Putamen (tissue), 1 donor: Measurements from ENCODE around the gene NT5DC4.

Experiments
- DNase-seq: peaks from one replicate; pipeline ENCODE4 v3.0.0-alpha.2; 2016; ENCODE audit warnings: low spot score

The NT5DC4 gene

DNA sequence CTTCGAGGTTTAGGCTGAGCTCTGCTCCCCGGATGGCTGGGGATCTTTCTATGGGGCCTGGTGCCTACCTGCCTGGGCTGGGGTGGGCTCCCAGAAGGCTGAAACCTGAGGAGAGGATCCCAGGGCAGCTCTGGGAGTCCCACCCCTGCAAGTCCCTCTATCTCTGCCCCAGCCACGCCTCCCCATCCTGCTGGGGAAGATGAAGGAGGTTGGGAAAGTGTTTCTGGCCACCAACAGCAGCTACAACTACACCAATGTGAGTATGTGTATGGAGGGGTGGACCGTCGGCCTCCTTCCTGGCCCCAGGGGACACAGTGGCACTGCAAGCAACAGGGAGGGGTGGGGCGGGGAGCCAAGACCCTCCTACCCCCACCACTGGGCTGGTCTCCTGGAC, 2.7 kb downstream of the NT5DC4 start:
- no peak for DNase-seq

DNA sequence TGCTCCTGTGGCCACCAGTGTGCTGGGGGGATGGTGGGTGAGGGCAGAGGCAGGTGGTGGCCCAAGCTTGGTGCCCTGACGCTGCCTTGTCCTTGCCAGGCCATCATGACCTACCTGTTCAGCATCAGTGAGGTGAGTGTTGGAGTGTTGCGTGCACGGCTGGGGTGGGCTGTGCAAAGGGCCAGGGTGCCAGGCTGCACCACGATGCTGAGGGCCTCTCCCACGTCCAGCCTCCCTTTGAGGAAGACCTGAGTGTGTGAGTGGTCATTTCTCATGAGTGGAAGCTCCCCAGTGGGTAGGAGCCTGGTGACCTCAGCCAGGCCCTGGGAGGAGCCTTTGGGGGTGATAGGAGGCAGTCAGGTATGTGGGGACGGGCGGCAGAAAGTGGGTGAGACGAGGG, 3.2 kb downstream of the NT5DC4 start:
- no peak for DNase-seq

GRCh38 chr2:112724591-112725525, 4.0 kb downstream of the NT5DC4 start:
- no peak for DNase-seq

DNA sequence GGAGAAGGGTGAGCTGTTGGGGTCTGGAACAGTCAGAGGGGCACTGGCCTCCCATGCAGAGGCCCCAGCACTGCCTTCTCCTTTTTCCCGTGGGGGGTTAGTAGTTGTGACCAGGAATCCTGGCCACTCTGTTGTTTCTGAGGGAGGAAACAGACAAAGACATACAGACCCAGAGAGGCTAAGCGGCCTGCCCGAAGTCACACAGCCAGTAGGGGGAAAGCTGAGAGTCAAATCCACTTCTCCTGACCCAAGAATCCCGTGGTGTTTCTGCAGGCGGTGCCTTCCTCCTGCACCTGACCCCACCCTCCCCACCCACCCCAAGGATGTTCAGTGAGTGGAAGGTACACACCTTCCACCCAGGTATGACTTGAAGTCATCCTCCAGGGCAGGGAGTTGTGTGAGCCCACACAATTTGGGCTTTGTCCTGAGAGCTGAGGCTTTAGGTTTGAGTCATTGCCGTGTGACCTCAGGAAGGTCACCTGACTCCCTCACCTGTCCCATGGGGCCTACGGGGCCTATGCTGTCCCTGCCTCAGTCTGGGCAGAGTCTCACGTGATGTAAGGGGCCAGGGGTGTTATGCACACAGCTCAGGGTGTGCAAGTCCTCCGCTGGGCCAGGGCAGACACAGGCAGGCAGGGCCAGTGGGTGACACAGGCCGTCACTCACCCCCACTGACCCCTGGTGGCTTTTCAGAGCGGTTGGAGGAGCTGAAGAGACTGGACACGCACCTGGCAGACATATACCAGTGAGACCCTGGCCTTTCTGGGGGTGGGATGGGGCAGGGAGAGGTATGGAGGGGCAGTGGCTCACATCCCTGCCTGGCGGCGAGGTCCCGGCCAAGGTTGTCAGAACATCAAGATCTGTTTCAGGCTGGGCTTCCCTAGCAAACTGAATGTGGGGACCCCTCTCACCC, 5.0 kb downstream of the NT5DC4 start:
- no peak for DNase-seq

DNA sequence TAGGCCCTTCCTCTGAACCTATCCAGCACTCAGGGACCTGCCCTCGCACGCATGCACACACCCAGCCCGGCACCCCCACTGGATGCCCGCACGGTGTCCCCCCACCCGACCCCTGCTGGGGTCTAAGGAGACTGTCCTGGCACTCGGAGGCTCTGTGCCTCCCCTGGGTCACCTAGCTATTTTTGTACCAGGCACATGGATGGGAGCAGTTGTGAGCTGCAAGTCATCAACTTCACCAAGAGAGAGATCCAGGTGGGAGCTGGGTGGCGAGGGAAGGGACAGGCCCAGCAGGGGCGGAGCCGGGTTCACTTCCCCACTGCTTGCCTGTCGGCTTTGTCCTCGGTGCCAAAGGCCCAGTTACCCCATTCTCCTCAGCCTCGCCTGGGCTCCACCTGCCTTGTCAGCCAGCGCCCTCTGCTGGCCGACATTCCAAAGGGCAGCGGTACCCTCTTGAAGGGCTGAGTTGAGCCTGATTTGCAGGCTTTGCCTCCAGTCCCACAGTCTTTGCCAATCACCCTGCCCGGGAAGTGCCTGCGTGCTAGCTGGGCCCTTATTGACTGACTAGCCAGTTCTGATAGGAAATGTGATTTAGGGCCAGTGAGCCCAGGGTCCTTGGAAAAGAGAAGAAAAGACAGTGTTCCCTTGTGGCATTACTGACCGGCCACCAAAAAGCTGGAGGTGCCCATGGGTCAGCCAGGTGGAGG, 5.8 kb downstream of the NT5DC4 start:
- DNase-seq = peak; percentile 87

DNA sequence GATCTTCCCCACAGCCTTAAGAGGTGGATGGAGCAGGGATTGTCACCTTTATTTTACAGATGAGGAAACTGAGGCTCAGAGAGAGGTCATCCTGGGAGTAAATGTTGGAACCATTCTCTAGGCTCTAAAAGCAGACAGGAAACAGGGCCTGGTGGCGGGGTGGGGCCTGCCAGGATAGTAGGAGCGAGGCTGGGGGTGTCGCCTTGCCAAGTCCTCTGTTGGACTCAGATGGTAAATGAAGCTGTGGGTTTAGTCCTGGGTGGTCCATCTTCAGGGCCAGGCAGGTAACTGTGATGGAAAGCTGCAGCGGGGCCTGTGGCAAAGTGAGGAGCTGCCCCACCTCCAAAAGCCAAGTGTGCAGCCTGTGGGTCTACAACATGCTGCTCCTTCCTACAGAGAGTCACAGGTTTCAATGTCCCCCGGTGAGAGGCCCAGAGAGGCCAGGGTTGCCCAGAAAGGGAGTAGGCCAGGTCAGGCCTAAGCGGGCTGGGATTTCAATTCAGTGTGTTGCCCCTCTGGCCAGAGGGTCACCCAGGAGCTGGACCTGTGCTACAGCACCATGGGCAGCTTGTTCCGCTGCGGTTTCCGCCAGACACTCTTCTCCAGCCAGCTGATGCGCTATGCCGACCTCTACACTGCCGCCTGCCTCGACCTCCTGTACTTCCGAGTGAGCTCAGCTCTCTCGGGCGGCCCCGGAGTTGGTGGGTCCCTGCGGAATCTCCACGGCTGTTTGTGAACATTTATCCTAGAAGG, 6.6 kb downstream of the NT5DC4 start:
- DNase-seq = no peak

- no peak for DNase-seq
Measured at GRCh38 chr2:112728029-112728362, 7.2 kb downstream of the NT5DC4 start.

GRCh38 chr2:112728378-112729175, 7.8 kb downstream of the NT5DC4 start:
- no peak for DNase-seq

DNA sequence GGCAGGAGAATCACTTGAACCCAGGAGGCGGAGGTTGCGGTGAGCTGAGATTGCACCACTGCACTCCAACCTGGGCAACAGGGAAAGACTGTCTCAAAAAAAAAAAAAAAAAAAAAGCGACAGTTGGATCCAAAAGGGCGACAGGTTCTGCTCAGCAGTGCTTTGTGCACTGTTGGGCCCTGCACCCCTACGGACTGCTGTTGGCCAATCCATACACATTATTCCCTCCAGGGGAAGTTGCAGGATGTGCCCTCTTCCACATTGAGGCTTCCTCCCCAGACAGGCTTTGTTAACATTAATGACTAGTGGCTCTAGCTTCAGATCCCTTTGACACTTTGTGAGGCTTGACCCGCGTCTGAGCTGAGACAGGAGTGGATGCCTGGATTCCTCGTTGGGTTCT, 9.4 kb downstream of the NT5DC4 start:
- DNase-seq = no peak

- DNase-seq = no peak
Measured at GRCh38 chr2:112730791-112731190, 10.0 kb downstream of the NT5DC4 start.

- no peak for DNase-seq
Measured at GRCh38 chr2:112731479-112731878, 10.7 kb downstream of the NT5DC4 start.

- DNase-seq = no peak
Measured at GRCh38 chr2:112733456-112733855, 12.6 kb downstream of the NT5DC4 start.

- DNase-seq = no peak
Measured at GRCh38 chr2:112733871-112734270, 13.1 kb downstream of the NT5DC4 start.

- no peak for DNase-seq
Measured at GRCh38 chr2:112737542-112738232, 16.9 kb downstream of the NT5DC4 start.

DNA sequence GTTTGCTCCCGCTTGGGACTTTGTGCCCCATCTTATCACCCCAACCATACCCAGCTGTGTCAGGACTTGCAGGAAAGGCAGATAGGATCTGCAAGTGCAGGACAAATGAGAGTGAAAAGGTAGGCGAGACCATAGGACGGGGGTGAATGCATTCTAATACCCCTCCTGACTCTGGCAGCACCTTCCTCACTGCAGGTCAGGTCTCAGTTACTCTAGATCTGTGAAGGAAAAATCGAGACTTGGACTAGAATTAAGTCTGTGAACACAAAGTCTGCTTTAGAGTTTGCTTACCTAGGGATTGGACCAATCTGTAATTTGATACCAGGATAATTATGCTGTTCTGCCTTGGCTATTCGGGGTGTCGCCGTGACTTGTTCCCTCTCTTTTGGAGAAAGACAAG, 19.7 kb downstream of the NT5DC4 start:
- no peak for DNase-seq

GRCh38 chr2:112749755-112750559, 29.1 kb downstream of the NT5DC4 start:
- DNase-seq = peak; percentile 75

DNA sequence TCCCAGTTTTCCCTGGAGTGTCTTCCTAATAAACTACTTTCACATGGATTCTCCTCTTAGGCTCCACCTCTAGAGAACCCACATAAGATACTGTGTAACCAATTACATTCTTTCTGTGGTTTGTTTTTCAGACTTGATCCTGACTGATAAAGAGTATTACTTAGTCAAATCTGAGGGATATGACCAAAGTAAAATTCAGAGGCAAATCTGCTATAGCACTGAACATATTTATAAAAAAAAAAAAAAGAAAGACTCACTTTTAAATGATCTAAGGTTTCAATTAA, 29.7 kb downstream of the NT5DC4 start:
- DNase-seq = no peak

DNA sequence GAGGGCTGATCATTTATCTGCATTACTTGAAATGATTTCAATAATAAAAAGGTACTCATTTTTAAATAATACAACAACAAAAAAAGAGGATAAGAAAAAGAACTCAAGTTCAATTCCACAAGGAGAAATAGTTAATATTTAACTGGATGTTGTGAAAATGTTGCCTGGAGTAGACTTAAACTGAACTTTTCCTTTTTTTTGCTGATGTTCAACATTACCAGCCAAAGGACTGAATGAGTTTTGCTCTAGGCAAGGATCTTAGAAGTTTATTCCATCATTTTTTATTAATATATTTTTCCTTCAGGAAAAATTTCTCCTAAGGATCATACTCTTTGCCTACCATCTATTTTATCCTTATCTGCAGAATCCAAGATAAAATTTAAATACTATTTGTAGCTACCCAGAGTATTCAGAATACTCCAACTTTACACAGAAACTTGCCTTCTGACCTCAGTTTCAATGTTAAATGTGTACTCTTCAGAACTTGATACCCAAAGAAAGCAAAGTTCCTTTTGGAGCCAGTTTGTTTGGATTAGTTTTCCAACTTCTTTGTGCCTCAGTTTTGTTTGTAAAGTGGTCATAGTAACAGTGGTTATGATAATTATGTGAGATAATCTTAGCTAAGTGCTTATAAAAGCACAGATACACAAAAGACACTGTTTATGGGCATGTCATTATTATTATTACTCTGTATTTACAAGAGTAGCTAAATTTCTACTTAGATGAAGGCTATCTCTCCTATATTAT, 30.8 kb downstream of the NT5DC4 start:
- no peak for DNase-seq

GRCh38 chr2:112752667-112753066, 31.8 kb downstream of the NT5DC4 start:
- DNase-seq = no peak
